D721Med (cell line): ENCODE measurements around the gene FEZ2.

ENCODE experiments used
- DNase-seq: peaks from one replicate; pipeline ENCODE4 v3.0.0; 2011; ENCODE audit warnings: low spot score; ENCODE audit not compliant: insufficient read length
- FAIRE-seq: peaks from 2 replicates; lab custom pipeline; 2011; peaks lifted over from hg19 to GRCh38; lab: Jason Lieb, UNC
- TF ChIP-seq, protein P1 (sequence below): IDR thresholded peaks from 2 replicates; pipeline ENCODE4 v1.5.1; 2012; ENCODE audit warnings: mild to moderate bottlenecking, control low read depth; ENCODE audit not compliant: insufficient read depth; ENCODE audit errors: missing control alignments

FEZ2 gene

DNA sequence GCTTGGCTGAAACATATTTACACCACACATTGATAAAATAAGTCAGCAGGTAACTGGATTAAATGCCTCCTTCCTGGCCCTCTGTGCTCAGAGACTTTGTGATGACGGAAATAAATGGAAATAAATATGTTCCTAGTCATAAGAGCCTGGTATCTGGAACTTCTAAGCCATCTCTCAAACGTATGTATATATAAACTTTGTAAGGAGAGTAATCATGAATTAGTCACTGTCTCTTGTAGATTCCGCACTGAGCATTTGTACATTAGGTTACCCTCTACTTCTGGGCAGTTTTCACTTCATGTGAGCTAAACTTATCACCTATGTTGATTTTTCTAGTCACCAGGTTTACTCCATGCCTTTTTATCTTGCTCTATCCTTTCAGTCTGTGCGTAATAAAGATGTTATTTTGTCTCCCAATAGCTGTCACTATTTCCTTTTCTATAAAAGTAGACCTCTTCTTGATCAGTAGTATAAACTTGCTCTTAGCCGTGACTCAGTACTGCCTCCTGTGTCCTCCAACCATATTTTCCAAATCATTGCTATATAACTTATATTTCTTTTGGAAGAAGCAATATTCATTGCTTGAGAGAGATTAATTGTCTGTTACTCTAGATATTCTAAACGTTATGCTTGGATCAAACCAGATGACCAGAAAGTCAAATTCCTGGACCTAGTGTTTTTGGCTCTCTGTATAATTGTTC, 53.2 kb downstream of the FEZ2 start:
- DNase-seq (no peak), FAIRE-seq (no peak)
- TF ChIP-seq, protein P1, sequence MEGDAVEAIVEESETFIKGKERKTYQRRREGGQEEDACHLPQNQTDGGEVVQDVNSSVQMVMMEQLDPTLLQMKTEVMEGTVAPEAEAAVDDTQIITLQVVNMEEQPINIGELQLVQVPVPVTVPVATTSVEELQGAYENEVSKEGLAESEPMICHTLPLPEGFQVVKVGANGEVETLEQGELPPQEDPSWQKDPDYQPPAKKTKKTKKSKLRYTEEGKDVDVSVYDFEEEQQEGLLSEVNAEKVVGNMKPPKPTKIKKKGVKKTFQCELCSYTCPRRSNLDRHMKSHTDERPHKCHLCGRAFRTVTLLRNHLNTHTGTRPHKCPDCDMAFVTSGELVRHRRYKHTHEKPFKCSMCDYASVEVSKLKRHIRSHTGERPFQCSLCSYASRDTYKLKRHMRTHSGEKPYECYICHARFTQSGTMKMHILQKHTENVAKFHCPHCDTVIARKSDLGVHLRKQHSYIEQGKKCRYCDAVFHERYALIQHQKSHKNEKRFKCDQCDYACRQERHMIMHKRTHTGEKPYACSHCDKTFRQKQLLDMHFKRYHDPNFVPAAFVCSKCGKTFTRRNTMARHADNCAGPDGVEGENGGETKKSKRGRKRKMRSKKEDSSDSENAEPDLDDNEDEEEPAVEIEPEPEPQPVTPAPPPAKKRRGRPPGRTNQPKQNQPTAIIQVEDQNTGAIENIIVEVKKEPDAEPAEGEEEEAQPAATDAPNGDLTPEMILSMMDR: no peak

DNA sequence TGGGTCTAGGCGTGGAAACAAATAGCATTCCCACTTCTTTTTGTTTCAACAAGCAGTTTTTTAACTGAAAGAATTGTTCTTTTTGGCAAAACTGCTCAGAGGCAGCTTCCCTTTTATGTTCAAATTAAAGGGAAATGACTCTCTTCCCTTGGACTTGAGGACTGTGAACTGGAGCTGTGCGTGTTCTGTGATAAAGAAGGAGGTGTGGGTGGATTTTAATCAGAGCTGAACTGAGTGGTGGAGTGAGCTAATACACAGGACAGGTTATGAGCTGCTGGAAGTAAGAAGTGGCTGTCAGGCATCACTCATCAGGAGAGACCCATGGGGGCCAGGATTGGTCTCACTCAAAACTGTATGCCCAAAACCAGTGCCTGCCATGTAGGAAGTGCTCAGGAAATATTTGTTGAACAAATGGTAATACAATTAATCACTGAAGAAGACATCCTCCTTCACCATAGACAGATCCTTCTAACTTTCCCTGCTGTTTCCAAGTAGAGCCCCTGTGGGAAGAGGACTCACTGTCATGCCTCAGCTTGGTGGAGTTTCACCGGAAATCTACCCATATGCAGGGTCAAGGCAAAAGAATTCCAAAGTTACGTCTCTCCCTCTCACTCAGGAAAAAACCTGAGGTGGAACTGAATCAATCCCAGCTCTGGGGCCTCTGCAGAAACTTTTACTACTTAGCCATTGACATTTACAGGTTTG, 55.9 kb downstream of the FEZ2 start:
- FAIRE-seq (no peak), DNase-seq (no peak)
- TF ChIP-seq, protein P1: no peak

DNA sequence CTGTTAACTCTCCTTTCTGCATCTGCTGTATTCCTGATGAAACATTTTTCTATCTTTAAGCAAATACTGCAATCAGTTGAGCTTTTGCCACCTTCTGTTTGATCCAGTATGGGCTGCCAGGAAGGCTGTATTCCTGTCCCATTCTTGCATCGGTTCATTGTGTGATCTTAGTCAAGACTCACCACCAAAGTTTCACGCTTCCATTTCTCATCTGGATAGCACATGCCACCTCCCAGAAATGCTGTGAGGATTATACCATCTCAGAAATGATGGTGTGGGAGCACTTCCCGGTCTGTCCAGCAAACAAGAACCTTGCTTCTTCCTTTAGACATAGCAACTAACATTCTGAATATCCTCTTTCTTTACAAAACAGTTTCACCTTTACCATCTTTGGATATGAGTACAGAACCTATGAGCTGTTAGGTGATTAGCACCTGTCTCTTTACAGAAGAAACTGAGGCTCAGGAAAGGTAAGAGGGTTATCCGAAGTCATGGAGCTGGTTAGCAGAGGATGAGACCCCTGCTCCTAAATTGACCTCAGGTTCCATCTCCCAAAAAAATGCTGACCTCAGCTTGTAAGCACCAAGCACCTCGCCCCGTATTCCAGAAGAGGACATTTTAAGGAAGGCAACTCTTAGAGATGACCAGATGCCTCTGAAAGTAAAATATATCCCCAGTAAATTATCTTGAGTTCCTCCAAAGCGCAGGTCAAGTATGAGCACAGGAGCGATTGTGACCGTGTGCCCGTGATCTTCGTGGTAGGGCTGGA, 56.8 kb downstream of the FEZ2 start:
- DNase-seq (no peak), FAIRE-seq (no peak)
- TF ChIP-seq, protein P1: no peak

GRCh38 chr2:36539631-36540030, 58.3 kb downstream of the FEZ2 start:
- DNase-seq: no peak
- no peak for FAIRE-seq
- TF ChIP-seq, protein P1: no peak

- TF ChIP-seq, protein P1: no peak
- DNase-seq (no peak), FAIRE-seq (no peak)
Observed at GRCh38 chr2:36538335-36538734, 59.6 kb downstream of the FEZ2 start.

GRCh38 chr2:36536776-36537175, 61.2 kb downstream of the FEZ2 start:
- FAIRE-seq: no peak
- DNase-seq: no peak
- TF ChIP-seq, protein P1: no peak
